Upper lobe of left lung (tissue), 6 donors: ENCODE results near the gene NOD1. TPM values are rescaled to one million over a fixed set of nuclear protein-coding genes. Genes with fewer than 3 reads are reported as not detected.

Experiments used
- ATAC-seq, 2 donors: fragments of 200-7000 bp; cut with Tn5 transposase; one replicate each; pipeline ENCODE4 v1.9.1; 2022; ENCODE audit warnings: mild to moderate bottlenecking in 2 of 2, moderate library complexity in 2 of 2; ENCODE audit not compliant: low FRiP score in 2 of 2
- DNase-seq, 2 donors: peaks; one replicate each; pipeline ENCODE4 v3.0.0-alpha.2; 2019 to 2020
- H3K27ac ChIP-seq, 4 donors: fragments of 200-600 bp; sonication (generic); one replicate each; pipeline ENCODE4 v1.5.1; 2016 to 2019
- H3K27me3 ChIP-seq, 4 donors: fragments of 200-600 bp; sonication (generic); one replicate each; pipeline ENCODE4 v1.5.1; 2017 to 2019
- H3K36me3 ChIP-seq, 4 donors: fragments of 200-600 bp; sonication (generic); one replicate each; pipeline ENCODE4 v1.5.1; 2016 to 2019
- H3K4me1 ChIP-seq, 4 donors: fragments of 200-600 bp; sonication (generic); one replicate each; pipeline ENCODE4 v1.5.1; 2018 to 2019
- H3K4me3 ChIP-seq, 4 donors: fragments of 200-600 bp; sonication (generic); one replicate each; pipeline ENCODE4 v1.5.1; 2017 to 2019; ENCODE audit warnings: mild to moderate bottlenecking in 2 of 4, moderate library complexity in 1 of 4
- H3K9me3 ChIP-seq, 4 donors: fragments of 200-600 bp; sonication (generic); one replicate each; pipeline ENCODE4 v1.5.1; 2018 to 2019
- CTCF ChIP-seq, 6 experiments: fragments of 450-650 bp in 4 of 6; fragments of 200-600 bp in 2 of 6; sonication (generic) in 2 of 6; IDR thresholded peaks; one replicate each; pipeline ENCODE4 v1.5.1; 2016 to 2019; ENCODE audit warnings: antibody characterized with exemption in 6 of 6
- EP300 ChIP-seq, 4 donors: sonication (generic); formaldehyde crosslinking; IDR thresholded peaks; one replicate each; pipeline ENCODE4 v1.5.1; 2017; ENCODE audit warnings: antibody characterized with exemption in 4 of 4, control low read depth in 2 of 4
- POLR2A ChIP-seq, 4 donors: fragments of 450-650 bp; IDR thresholded peaks; one replicate each; pipeline ENCODE4 v1.5.1; 2016 to 2017; ENCODE audit warnings: antibody characterized with exemption in 4 of 4, mild to moderate bottlenecking in 2 of 4
- POLR2AphosphoS5 ChIP-seq, 2 donors: sonication (generic); formaldehyde crosslinking; IDR thresholded peaks; one replicate each; pipeline ENCODE4 v1.5.1; 2017; ENCODE audit warnings: antibody characterized with exemption in 2 of 2
- WGBS, 2 donors: methylation state at CpG; one replicate each; pipeline ENCODE4 v1.1.5; 2017 to 2018; 5-methylcytosine and 5-hydroxymethylcytosine counted together
- total RNA-seq, 6 donors: library from RNA; depleted of rRNA in 4 of 6; stranded (reverse); fragments of >200 nt in 4 of 6; gene quantifications; one replicate each; pipeline versions ENCODE4 v1.1.0 to v1.2.1, GENCODE V29; 2016 to 2021
- donor health status: DM: no; HTN: no; CAD: no; lungs with moderate emphysema.
- donor health status: DM: no; HTN: yes; CAD: no; lungs with severe emphysema.

NOD1 gene
- total RNA-seq, 6 donors from 2014 or later = 24.7 to 71.2 (median 38.0) TPM

- TF ChIP-seq EP300 (IDR thresholded peaks at IDR 0.05) (peak; percentile 82 to 97 (median 84)), POLR2AphosphoS5 (IDR thresholded peaks at IDR 0.05) (peak; percentile 83 to 84), POLR2A (IDR thresholded peaks at IDR 0.05) (no peak)
- Histone ChIP-seq H3K4me1 (peaks cover 92 to 98% (median 95%) of the 10 kb centered on the region in 4 donors), H3K4me3 (no peak overlapping the region), H3K9me3 (no peaks in the 10 kb centered on the region), H3K27ac (peak overlapping the region; percentile 83 to 94 (median 84)), H3K27me3 (no peaks in the 10 kb centered on the region), H3K36me3 (no peaks in the 10 kb centered on the region)
- DNase-seq = peak in 1 of 2 donors; percentile 80
- 15 to 26% methylated on average over 6 of the region's 6 CpGs for WGBS, 2 donors
- peak; percentile 60 to 81 for ATAC-seq
These were observed 7.8 kb downstream of the NOD1 start for GRCh38 chr7:30470771-30471170.

GRCh38 chr7:30470163-30470770 lies 8.3 kb downstream of the NOD1 start:
- H3K4me3 ChIP-seq = no peak overlapping the region
- peak; percentile 49 to 54 for ATAC-seq
- H3K4me1 ChIP-seq = peaks cover 90 to 98% (median 94%) of the 10 kb centered on the region in 4 donors
- no peak for TF ChIP-seq POLR2A (IDR thresholded peaks at IDR 0.05)
- TF ChIP-seq POLR2AphosphoS5 (IDR thresholded peaks at IDR 0.05) = peak in 1 of 2 donors; percentile 75
- no peak for TF ChIP-seq CTCF (IDR thresholded peaks at IDR 0.05)
- no peaks in the 10 kb centered on the region for H3K9me3 ChIP-seq
- WGBS, 2 donors = 37% methylated on average over 12 to 14 of the region's 14 CpGs
- H3K27ac ChIP-seq = peak overlapping the region; percentile 83 to 94 (median 84)
- H3K36me3 ChIP-seq = no peaks in the 10 kb centered on the region
- H3K27me3 ChIP-seq = no peaks in the 10 kb centered on the region
- peak in 1 of 2 donors; percentile 72 for DNase-seq

GRCh38 chr7:30469303-30469702 lies 9.3 kb downstream of the NOD1 start:
- DNase-seq (peak in 1 of 2 donors; percentile 86), ATAC-seq (peak; percentile 85 to 89)
- Histone ChIP-seq H3K27ac (peak overlapping the region; percentile 83 to 94 (median 84)), H3K36me3 (no peaks in the 10 kb centered on the region), H3K27me3 (no peaks in the 10 kb centered on the region), H3K4me1 (peaks cover 89 to 98% (median 94%) of the 10 kb centered on the region in 4 donors), H3K4me3 (no peak overlapping the region), H3K9me3 (no peaks in the 10 kb centered on the region)
- peak; percentile 91 to 99 for TF ChIP-seq POLR2AphosphoS5 (IDR thresholded peaks at IDR 0.05)
- peak; percentile 61 to 98 (median 92) for TF ChIP-seq EP300 (IDR thresholded peaks at IDR 0.05)
- peak in 3 of 6 experiments; percentile 28 to 46 (median 33) for TF ChIP-seq CTCF (IDR thresholded peaks at IDR 0.05)
- no peak for TF ChIP-seq POLR2A (IDR thresholded peaks at IDR 0.05)
- WGBS, 2 donors = 5 to 7% methylated on average over 5 of the region's 5 CpGs

GRCh38 chr7:30468791-30469190 lies 9.8 kb downstream of the NOD1 start:
- no peaks in the 10 kb centered on the region for H3K9me3 ChIP-seq
- H3K27ac ChIP-seq = peak overlapping the region; percentile 83 to 94 (median 84)
- no peak for TF ChIP-seq CTCF (IDR thresholded peaks at IDR 0.05)
- TF ChIP-seq POLR2AphosphoS5 (IDR thresholded peaks at IDR 0.05) = peak in 1 of 2 donors; percentile 6
- H3K4me3 ChIP-seq = no peak overlapping the region
- DNase-seq (no peak), ATAC-seq (no peak)
- H3K4me1 ChIP-seq = peaks cover 89 to 99% (median 94%) of the 10 kb centered on the region in 4 donors
- 47 to 54% methylated on average over 4 of the region's 4 CpGs for WGBS, 2 donors
- no peaks in the 10 kb centered on the region for H3K36me3 ChIP-seq
- no peaks in the 10 kb centered on the region for H3K27me3 ChIP-seq

GRCh38 chr7:30468041-30468440 lies 10.5 kb downstream of the NOD1 start:
- no peaks in the 10 kb centered on the region for H3K27me3 ChIP-seq
- peak overlapping the region; percentile 83 to 94 (median 84) for H3K27ac ChIP-seq
- no peak overlapping the region for H3K4me3 ChIP-seq
- H3K9me3 ChIP-seq = no peaks in the 10 kb centered on the region
- DNase-seq (no peak), ATAC-seq (no peak)
- H3K4me1 ChIP-seq = peaks cover 82 to 96% (median 93%) of the 10 kb centered on the region in 4 donors
- H3K36me3 ChIP-seq = no peaks in the 10 kb centered on the region
- 19 to 24% methylated on average over 2 of the region's 2 CpGs for WGBS, 2 donors
- TF ChIP-seq POLR2AphosphoS5 (IDR thresholded peaks at IDR 0.05) (no peak), POLR2A (IDR thresholded peaks at IDR 0.05) (no peak), EP300 (IDR thresholded peaks at IDR 0.05) (no peak), CTCF (IDR thresholded peaks at IDR 0.05) (no peak)
